HG02642 (cell line): ENCODE results near the gene EMILIN2.
"Not testable (repeated sequence)": the region's sequence is repeated elsewhere in the genome, so short reads cannot be mapped to it uniquely, and the experiment has no call there.

Experiments
- ATAC-seq: cut with Tn5 transposase; IDR thresholded peaks from one replicate; pipeline ENCODE4 v1.9.1; 2021; ENCODE audit warnings: mild to moderate bottlenecking; ENCODE audit not compliant: unreplicated experiment, poor library complexity

The EMILIN2 gene

DNA sequence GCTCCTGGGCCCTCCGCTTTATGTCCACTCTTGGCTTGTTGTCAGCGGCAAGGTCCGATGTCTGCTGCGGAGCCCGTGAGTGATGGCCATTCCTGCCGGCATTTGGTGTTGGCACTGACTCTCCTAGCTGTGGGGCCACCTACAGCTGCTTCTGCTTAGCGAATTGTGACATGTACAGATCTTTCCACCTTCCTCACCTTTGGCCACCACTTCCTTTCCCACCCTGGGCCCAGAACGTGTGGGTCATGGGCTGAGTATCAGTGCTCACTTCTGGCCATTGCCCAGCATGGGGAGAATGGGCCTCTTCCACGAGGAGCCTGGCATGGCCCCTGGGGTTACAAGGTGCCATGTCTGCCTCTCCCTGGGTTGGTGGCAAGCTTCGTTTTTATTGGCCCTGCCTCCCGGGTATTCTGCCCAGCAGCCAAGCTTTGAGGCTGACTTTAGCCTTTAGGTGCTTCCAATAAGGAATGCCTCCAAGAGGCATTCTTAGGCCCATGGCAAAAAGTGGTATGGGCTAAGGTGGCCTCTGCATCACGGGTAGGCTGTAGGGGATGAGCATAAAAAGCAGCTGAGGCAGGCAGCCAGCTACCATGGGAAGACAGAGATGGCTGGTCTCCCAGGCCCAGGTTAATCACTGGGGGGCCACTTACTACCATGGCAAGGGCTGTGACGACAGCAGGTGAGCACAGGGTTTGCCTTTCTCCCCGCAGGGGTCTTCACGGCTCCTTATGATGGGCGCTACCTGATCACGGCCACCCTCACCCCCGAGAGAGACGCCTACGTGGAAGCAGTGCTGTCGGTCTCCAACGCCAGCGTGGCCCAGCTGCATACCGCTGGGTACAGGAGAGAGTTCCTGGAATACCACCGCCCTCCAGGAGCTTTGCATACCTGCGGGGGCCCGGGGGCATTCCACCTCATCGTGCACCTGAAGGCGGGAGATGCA is 65.8 kb downstream of the EMILIN2 start:
- ATAC-seq: no peak

DNA sequence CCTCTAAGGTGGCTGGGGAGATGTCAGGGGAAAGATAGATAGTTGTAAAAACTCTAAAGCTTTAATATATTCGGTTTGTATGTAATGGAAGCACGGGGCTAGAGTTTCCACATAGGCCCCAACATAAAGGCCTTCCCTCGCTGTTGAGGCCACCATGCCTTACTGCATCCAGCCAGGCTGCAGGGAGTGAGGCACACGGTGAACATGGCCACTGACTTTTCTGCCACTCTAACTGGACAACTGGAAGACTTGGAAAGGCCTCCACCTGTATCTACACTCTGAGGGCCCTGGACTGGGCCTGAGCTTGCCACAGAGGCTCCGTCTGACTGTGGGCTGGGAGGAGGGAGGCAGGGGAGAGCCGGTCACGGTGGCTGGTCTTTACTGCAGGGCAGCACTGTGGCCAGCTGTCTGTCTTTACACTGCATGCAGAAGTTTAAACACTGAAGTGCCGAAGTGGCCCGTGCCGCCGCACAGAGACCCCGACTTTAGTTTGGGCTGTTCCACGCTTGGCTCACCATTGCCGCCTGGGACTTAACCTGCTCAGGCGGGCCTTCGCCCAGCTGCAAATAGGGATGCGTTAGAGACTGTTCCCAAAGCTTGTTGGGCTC is 66.7 kb downstream of the EMILIN2 start:
- ATAC-seq: no peak

DNA sequence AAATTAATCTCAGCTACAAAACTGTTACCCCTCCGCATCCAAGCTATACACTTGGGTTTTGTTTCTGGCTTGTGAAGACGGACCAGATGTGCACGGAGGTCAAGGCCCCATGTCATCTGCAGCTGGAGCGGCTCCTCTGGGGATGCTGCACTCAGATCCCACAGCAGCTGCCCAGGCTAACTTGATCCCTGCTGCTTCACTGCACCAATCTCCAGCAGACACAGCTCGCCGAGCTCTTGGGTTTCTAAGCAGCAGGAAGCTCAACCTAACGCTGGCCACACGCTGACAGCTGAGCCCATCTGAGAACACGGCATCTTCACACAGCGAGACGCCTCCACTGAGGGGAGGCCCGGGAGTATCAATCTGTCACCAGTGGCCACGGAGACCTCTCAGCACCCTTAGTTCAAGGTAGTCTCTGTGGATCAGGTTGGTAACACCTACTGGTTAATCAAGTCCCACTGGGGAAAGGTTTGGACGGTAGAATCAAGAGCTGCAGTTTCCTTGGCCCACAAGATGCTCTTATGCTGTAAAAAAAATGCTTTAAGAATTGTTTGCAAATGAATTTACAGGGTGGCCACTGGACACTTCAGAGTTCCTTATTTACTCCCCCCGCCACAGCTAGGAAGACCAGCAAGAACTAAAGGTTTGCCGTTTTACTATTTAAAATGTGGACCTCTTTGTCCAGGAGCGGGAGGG is 67.5 kb downstream of the EMILIN2 start:
- ATAC-seq: no peak

DNA sequence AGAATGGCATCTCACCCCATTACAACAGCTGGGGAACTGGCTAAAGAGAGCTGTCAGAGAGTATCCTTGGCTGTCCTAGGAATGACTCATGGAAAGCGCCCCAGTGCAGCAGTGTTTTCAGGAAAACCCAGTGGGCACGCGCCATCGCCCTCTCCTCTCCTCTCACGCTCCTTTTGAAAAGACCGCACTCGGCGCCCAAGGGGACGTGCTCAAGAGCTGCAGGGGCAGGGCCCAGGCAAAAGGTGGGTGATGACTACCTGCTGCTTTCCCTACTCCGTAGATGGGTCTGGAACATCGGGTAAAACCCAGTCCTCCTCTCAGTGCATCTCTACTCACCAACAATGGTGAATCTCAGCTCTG is 68.1 kb downstream of the EMILIN2 start:
- no peak for ATAC-seq

DNA sequence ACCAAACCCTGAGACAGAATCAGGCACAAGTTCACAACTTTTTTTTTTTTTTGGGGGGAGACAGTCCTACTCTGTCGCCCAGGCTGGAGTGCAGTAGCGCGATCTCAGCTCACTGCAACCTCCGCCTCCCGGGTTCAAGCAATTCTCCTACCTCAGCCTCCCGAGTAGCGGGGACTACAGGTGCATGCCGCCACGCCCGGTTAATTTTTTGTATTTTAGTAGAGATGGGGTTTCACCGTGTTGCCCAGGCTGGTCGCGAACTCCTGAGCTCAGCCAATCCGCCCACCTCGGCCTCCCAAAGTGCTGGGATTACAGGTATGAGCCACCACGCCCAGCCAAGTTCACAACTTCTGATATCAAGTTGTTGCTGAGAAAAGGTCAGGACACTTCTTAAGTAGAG is 68.7 kb downstream of the EMILIN2 start:
- not testable (repeated sequence) for ATAC-seq

DNA sequence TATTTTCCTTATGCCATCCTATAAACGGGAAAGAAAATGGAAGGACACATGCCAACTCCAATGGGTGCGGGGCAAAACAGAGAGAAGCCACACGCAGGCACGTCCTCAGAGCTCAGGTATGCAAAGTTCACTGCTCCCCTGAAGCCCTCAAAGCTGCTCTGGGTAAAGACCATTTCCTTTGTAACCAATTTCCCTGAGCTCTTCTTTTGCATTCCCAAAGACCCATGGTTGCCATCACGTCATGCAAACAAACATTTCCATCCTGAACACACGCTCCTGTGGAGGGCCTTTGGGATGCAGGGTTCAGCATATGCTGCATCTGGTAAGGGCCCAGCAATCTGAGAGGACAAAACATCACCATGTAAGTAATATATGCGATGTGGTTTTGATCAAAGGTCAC is 69.4 kb downstream of the EMILIN2 start:
- no peak for ATAC-seq

DNA sequence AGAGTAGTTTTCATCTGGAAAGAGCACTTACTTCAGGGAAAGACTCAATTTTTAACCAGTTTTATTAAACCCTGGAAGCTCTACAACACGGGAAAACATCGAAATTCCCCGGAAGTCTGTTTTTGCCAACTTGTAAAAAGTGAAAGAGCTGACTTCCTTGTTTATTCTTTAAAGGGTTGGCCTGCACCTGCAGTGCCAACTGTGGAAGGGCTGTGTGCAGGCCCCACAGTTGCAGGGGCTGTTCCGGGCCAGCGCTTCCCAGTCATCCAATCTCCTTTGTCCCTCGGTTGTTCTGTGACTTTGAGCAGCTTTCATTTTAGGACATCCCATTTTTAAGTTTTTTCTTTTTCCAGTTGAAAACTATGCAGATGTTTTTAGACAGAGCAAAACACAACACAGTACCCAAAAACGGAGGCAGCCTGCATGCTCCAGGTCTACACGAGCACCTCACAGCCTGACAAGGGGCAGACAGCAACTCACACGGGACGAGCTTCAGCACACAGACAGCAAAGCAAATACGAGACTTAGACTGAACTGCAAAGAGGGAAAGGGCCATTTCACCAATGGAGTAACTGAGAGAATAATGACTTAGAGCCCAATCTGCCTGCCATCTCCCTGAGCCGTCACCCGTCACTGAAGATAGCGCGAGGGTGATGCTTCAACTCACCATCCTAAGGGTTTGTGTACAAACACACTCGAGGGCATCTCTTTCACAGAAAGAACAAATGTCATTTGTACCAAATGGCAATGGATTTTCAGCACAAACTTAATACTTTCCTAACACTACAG is 70.6 kb downstream of the EMILIN2 start:
- no peak for ATAC-seq

DNA sequence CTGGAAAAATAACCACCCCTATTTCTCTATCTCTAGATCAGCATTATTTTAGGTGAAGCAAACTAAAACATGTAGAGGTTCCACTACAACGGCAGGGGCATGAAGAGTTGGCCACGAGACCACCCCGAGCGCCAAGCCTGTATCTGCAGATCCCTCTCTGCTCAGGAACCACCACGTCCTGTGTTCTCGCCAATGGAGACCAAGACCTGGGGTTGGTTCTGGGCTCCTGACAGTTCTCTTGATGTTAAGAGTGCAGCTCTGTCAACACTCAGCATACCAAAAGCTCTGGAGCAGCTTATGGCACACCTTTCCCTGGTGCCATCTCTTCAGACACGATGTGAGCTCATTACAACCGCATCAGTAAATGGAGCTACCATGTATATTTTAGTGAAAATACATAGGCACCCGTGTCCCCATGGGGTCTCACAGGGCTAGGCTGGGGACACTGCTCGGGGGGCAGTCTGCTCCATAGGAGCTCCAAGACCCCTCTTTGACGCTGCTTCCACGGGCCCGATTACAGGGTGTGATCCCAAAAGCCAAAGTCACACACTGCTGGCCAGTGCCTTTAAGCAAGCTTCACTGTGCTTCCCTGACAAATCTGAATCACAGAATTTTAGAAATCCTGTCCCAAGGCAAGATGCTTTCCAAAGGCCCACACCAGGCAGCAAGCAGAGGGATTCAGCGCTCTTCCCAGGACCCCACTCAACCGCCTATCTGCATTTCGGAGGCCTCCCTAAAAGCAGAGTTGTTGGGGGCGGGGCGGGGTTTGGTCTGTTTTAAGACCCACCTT is 72.2 kb downstream of the EMILIN2 start:
- no peak for ATAC-seq

DNA sequence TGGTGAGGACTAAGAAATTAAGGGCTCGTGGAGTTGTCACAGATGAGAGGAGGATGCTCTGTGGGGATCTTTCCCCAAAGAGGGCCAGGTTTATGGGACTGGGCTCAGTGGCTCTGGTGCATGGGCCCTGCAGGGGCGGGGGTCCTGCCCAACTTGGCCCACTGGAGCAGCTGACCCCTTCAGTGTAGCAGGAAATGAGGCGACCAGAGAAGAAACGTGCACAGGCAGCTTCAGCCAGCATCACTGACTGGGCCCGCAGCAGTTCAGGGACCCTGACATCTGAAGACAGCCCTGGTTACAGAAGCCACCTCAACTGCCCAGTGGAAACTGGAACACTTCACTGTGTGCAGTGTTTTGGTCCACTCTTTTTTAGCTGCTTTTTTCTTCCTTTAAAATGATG is 72.8 kb downstream of the EMILIN2 start:
- no peak for ATAC-seq

DNA sequence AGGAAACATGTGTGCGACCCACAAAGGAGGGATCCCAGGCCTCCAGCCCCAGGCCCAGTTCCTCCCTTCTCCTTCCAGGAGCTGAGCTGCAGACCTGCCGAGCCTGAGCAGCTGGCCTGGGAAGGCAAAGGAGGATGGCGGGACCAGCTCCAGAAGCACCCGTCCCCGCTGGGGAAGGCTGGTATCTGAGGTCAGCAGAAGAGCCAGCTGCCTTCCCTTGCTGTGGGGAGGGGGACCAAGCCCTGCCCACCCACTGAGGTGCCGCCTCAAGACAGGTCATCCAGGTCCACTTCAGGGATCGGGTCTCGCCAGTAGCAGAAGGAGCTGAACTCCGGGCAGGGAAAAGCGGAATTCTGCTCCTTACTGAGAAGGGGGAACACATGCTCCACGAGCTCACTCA is 73.2 kb downstream of the EMILIN2 start:
- ATAC-seq: no peak

DNA sequence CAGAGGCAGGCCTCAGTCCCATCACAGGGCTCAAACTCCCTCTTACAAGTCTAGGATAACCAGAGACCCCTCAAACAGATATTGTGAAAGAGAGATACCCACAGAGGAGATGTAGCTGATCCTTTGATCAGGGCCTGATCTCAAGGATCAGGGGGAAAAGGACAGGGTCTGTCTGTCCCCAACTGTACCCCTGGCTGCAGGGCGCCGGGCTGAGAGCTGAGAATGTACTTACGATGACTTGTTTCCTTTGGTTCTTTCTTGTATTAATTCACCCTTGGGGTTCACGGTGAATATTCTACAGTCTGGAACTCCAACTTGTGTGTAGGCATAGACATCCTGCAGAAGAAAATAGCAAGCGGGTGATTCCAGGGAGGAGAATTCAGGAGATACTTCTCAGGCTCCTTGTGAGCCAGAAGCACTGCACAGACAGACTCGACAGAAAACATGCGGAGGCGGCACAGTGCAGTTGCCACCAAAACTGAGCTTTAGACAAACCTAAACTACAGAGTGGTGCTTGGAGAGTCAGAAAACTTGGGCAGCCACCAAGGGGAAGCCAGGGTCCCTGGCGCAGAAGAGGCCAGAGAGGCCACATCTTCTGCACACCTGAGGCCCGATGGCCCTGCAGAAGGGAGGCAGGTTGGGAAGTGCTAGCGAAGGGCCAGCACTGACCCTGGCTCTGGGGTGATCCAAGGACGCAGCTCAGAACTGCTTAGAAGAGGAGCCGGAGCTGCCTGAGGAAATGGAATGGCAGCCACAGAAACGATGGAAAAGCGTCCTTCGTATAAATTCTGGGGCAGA is 73.9 kb downstream of the EMILIN2 start:
- ATAC-seq: no peak

- no peak for ATAC-seq
Measured at GRCh38 chr18:2921778-2922177, 75.0 kb downstream of the EMILIN2 start.

DNA sequence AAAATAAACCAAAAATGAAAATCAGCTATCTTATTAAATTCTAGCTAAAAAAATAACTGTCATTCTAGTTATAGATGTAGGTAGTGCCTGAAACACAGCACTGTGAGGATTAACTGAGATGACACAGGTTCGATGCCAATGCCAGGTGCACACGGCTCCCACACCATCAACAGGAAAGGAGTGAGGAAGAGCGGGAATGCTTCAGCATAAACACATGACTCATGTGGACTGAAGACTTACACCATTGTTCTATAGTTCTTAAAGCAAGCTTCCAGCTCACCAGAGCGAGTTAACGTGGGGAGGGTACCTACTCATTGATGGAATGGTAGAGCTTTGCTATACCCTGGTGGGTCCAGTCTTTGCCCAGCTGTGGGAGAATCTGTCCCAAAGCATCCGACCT is 76.7 kb downstream of the EMILIN2 start:
- no peak for ATAC-seq

GRCh38 chr18:2924920-2925319 is 78.1 kb downstream of the EMILIN2 start:
- ATAC-seq: no peak

DNA sequence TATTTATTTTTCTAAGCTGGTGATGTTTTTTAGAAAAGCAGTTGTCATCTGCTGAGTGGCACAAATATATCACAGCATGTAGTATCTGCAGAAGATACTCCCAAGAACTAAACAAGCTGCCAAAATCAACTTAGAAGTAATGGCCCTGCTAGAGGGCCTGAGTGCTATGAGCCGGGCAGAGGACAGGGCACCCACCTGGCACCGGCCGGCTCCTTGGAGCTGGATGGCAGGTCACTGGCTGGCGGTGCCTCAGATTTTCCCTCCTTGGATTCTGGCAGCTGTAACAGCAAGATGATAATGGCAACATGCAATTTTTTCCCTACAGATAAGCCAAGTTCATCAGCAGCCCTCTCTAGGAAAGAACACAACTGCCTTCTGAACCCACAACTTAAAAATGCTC is 79.7 kb downstream of the EMILIN2 start:
- ATAC-seq: no peak

GRCh38 chr18:2927745-2928144 is 80.9 kb downstream of the EMILIN2 start:
- no peak for ATAC-seq

DNA sequence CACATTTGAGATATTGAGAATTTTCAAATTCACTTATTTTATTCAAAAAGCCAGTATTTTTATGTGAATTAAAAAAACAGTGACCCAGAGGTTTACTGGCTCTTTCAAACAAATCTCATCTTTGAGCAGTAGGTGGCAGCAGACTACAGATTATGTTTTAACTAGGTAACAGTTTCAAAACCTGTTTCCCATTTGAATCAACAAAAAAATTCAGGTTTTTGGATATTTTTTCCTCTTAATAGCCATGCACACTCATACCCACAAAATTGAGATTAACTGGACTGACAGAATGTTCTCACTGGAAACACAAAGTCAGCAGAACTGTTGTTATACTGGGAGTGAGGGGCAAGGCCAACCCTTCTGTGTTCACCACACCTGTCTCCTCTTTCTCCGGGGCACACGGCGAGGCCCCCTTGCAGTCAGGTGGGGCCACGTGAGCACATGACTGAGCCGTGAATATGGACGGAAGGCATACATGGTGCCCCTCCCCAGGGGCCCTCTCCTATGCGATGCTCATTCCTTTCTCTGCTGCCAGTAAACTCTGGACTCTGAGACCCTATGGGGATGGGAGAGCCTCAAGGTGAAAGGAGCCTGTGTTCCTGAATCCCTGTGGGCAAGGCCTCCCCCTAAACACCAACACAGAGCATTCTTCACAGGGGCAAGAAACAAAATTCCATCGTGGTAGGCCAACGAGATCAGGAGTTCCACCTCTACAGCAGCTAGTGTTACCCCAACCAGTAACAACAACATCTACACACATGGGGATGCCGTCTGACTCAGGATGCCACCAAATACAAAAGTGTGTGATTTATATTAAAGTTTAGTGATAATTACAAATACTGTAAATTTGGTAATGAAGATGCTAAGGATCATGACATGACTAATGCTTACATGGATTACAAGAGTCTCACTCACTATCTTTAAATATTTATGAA is 85.7 kb downstream of the EMILIN2 start:
- no peak for ATAC-seq

DNA sequence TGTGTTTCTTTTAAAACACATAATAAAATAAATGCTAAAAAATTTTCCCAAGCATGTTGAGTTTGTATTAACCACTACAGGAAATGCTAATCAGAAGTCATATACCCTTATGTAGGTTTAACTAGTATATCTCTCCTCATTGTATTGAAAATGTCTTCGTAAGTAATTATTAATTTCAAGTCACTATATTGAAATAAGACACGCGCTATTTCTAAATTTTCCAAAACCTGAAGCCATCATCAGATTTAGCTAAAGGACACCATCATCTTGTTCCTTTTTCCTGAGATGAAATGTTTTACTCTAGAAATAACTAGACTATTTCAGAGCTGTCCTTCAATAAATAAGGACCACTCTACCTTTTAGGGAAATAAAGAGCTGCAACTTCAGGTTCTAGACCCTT is 87.2 kb downstream of the EMILIN2 start:
- no peak for ATAC-seq
